PFSK-1 (cell line): Measurements from ENCODE around the gene SHD.

ENCODE experiments used
- POLR2AphosphoS5 ChIP-seq: IDR thresholded peaks from 2 replicates; pipeline ENCODE4 v1.6.1; 2012; ENCODE audit warnings: low read depth, mild to moderate bottlenecking, control low read depth, low read length, moderate library complexity
- SIN3A ChIP-seq: IDR thresholded peaks from 2 replicates; pipeline ENCODE4 v1.6.1; 2012; ENCODE audit warnings: mild to moderate bottlenecking, low read length, moderate library complexity, borderline replicate concordance; ENCODE audit not compliant: insufficient read depth

GRCh38 chr19:4246767-4247593 is 32.1 kb upstream of the SHD start, which contains the start of gene YJU2:
- TF ChIP-seq POLR2AphosphoS5 (peak; percentile 66), SIN3A (no peak)
